HG03571 (cell line): ENCODE data around the gene TPSAB1.

ENCODE experiments used
- ATAC-seq: cut with Tn5 transposase; IDR thresholded peaks from one replicate; pipeline ENCODE4 v1.9.1; 2021; ENCODE audit not compliant: unreplicated experiment

Gene TPSAB1

DNA sequence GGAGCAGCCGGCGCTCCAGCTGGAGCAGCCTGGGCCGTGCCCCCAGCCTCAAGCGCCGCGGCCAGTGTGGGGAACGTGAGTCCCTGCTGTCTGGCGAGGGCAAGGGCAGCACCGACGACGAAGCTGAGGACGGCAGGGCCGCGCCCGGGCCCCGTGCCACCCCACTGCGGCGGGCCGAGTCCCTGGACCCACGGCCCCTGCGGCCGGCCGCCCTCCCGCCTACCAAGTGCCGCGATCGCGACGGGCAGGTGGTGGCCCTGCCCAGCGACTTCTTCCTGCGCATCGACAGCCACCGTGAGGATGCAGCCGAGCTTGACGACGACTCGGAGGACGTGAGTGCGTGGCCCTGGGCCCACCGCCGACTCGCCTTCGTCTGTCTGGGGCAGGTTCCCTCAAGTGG is 31.4 kb upstream of the TPSAB1 start:
- ATAC-seq = no peak

DNA sequence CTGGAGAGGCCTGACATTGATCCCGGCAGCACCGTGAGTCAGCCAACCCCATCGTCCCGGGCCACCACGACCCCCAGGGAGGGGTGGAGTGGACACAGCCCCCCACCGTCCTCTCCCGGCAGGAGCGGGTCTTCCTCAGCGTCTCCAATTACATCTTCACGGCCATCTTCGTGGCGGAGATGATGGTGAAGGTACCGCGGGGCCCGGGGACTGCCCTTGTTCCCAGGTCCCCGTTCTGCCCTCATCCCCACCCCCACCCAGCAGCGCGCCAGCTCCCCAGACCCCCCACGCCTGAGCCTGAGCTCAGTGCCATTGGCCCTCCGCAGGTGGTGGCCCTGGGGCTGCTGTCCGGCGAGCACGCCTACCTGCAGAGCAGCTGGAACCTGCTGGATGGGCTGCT is 30.0 kb upstream of the TPSAB1 start:
- ATAC-seq = no peak

DNA sequence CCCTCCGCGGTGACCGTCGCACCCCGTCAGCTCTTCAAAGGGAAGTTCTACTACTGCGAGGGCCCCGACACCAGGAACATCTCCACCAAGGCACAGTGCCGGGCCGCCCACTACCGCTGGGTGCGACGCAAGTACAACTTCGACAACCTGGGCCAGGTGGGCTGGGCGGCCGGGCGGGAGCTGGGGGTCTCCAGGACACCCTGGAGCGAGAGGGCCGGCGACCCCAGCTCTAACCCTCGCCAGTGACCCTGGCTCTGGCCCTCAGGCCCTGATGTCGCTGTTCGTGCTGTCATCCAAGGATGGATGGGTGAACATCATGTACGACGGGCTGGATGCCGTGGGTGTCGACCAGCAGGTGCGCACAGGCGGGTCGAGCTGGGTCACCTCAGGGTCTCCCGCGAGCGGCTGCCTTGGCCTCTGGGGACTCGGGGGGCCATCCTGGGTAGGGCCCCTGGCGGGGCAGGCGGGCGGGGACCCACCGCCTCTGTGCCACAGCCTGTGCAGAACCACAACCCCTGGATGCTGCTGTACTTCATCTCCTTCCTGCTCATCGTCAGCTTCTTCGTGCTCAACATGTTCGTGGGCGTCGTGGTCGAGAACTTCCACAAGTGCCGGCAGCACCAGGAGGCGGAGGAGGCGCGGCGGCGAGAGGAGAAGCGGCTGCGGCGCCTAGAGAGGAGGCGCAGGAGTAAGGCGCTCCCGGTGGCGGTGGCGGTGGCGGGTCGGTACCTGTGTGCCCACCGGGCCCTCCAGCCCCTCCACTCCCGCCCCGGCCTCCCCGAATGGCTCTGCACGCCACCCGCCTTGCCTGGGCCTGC is 28.8 kb upstream of the TPSAB1 start:
- ATAC-seq = no peak

DNA sequence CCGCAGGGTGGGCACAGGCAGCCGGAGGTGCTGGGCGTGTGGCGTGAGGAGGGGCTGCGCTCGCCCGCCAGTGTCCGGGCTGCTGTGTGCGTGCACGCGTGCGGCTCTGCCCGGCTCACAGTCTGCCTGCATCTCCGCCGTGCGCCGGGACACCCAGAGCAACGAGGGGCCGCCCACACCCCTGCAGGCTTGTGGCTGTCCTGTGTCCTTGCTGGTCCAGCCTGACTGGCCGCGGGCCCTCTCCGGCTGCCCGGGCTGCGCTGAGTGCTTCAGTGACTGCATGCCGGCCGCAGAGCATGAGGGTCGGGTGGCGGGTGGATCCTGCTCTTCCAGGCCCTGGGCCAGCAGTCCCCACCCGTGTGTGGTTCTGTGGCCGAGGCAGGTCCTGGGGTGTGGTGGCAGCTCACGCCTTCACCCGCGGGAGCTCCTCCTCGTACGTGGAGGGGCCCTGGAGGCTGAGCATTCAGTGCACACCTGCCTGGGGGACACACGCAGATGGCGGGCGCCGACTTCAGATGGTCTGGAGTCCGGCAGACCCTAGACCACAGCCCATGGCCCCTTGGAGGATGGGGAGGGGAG is 27.8 kb upstream of the TPSAB1 start:
- no peak for ATAC-seq

DNA sequence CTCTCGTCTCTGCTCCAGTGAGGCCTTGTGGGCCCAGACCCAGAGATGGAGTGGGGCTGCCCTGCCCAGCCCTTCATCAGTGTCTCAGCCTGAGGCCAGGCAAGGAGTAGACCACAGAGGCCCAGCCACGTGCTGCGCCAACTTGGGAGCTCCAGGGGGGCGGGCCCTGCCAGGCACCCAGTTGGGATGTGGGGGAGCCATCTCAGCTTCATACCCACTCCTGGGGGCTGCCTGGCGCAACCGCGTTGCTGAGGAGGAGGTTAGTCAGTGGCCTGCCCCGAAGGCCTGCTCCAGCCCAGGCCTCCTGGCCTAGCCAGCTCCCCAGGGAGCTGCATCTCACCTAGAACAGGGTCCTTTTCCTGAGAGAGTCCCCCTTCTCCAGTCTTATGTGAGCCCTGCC is 27.3 kb upstream of the TPSAB1 start:
- no peak for ATAC-seq

DNA sequence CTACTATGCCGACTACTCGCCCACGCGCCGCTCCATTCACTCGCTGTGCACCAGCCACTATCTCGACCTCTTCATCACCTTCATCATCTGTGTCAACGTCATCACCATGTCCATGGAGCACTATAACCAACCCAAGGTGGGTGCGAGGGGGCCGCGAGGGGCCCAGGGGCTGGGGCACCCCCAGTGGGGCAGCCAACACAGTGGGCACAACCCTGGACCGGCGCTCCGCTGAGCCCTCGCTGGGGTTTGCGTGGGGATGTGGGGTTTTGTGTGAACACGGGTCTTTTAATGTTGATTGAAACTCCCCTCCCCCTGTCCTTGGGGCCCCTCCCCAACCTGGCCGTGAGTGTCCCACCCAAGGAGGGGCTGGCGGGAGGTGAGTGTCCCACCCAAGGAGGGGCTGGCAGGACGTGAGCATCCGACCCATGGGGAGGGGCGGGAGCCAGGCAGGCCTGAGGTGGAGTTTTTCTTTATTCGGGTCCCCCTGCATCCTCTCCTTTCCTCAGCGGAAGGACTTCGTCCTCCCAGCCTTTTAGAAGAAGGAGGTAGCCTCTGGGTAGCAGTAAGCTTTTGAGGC is 26.6 kb upstream of the TPSAB1 start:
- no peak for ATAC-seq

DNA sequence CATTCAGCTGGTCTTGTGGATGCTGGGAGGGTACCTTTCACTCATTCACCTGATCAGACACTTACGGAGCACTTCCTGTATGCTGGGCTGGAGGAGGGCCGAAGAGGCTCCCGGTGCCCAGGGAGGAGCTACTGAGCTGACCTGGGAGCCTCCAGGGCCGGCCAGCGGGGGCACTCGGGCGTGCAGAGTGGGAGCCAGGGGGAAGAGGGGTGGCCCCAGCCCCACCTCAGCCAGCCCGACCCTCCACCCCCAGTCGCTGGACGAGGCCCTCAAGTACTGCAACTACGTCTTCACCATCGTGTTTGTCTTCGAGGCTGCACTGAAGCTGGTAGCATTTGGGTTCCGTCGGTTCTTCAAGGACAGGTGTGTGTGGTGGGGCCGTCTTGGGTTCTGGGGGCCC is 25.8 kb upstream of the TPSAB1 start:
- ATAC-seq = no peak

DNA sequence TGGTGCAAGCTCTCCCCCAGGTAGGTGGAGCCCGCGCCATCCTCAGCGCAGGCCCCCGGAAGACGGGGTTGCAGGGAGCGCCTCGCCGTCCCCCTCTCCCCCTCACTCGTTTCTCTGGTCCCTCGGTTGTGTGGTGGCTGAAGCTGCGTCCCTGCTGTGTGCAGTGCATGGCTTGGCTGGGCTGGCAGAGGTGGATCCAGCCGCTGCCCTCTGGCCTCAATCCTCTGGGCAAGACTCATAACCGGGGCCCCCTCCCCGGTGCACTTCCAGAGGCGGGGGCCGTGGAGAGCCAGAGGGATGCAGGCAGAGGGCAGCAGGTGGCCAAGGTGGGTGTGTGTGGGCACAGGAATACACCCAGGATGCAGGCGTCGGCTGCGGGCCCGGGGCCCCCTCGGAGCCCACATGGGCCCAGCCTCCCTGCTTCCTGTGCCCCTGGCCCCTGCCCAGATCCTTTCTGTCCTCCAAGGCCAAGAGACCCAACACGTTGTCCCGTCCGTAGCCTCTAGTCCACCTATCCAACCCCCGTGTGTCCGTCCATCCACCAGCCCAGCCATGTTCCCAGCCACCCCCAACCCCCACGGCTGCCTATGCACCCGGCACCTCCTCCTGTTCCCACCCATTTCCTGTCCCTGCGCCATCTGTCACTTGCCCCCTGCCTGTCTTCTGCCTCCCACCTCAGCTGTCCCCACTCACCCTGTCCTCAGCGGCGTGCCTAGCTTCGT is 24.8 kb upstream of the TPSAB1 start:
- no peak for ATAC-seq

DNA sequence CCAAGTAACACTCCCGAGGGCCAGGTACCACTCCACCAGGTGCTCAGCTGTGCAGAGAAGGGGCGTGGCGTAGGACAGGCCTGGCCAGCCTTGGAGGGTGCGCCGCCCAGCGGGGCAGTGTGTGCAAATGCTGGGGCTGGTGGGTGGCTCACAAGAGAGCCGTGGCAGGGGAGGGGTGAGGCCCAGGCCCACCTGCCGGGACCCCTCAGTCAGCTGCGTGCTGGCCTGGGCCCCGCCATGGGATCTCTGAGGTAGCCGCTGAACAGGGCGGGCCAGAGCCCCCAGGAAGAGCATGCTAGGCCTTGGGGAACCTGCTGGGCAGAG is 24.2 kb upstream of the TPSAB1 start:
- ATAC-seq = no peak

DNA sequence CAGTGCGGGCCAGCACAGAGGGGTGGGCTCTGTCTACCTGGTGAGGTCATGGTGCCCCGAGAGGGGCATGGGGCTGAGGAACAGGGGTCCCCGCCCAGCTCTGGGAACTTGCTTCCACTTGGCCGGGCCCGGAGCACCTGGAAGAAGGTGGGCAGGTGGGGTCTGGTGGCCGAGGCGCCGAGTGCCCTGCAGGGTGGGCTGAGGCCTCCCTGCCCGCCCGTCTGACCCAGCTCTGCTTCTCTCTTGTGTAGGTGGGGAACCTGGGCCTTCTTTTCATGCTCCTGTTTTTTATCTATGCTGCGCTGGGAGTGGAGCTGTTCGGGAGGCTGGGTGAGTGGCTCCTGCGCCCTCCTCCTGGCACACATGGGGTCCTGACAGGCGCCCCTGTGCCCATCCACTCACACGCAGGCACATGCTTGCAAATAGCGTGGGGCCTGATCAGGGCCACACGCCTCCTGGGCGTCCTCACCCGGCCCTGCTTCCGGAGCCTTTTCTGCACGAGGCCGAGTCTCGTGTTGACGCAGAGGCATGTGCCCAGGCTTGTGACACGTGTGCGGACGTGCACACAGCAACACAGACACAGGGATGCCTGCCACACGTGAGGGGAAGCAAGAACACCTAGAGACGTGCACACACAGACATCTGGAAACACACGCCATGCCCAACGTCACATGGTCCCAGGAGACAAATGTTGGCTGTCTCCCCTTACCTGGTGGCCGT is 23.7 kb upstream of the TPSAB1 start:
- ATAC-seq = no peak

DNA sequence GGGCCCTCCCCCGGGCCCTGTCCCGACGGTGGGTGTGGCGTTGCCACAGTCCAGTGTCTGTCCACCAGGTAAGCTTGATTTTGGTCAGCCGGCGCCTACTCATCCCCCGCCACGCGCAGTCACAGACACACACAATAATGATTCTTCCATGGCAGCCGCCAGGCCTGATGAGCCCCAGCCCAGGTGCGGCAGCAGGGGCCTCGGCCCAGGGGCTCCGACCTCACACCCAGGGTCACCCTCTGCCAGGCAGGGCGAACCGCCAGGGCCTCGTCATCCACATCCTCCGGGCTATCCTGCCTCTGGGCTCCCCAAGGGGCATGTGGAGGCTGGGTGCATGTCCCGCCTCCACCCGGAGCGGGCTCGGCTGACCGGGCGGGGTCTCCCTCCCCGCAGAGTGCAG is 23.0 kb upstream of the TPSAB1 start:
- ATAC-seq = no peak

DNA sequence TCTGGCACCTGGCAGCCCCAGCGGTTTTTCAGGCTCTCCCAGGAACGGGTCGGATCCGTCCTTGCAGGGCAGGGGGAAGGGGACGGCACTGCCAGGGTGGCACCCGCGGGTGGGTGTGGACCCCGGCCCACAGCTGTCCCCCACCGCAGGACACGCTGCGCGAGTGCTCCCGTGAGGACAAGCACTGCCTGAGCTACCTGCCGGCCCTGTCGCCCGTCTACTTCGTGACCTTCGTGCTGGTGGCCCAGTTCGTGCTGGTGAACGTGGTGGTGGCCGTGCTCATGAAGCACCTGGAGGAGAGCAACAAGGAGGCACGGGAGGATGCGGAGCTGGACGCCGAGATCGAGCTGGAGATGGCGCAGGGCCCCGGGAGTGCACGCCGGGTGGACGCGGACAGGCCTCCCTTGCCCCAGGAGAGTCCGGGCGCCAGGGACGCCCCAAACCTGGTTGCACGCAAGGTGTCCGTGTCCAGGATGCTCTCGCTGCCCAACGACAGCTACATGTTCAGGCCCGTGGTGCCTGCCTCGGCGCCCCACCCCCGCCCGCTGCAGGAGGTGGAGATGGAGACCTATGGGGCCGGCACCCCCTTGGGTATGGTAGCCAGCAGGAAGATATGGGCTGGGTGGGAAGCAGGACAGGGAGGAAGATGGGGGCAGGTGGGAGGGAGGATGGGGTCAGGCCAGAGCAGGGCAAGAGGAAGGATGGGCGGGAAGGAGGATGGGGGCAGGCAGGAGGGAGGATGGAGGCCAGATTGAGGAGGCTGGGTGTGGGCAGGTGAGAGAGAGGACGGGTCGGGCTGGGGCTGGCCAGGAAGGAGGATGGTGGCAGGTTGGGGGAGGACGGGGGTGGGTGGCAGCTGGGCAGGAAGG is 22.2 kb upstream of the TPSAB1 start:
- no peak for ATAC-seq

DNA sequence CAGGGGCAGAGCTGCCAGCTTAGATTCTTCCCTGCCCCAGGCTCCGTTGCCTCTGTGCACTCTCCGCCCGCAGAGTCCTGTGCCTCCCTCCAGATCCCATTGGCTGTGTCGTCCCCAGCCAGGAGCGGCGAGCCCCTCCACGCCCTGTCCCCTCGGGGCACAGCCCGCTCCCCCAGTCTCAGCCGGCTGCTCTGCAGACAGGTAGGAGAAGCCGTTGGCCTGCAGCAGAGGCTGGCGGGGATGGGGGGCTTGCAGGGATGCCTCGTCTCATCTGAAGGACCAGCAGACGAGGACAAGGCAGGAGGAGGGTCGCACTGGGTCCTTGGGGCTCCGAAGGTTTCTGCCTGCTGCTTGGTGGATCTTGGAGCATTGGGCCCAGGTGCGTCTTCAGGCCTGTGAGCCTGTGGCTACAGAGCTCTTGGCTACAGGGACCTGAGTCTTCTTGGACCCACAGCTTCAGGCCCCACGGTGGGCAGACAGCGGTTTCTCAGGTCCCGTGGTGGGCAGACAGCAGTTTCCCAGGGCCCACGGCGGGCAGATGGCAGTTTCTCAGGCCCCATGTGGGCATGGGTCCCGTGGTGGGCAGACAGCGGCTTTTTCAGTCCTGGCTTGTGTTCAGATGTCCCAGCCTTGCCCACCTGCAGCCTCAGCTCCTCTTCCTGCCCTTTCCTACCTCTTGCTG is 21.4 kb upstream of the TPSAB1 start:
- ATAC-seq = no peak

DNA sequence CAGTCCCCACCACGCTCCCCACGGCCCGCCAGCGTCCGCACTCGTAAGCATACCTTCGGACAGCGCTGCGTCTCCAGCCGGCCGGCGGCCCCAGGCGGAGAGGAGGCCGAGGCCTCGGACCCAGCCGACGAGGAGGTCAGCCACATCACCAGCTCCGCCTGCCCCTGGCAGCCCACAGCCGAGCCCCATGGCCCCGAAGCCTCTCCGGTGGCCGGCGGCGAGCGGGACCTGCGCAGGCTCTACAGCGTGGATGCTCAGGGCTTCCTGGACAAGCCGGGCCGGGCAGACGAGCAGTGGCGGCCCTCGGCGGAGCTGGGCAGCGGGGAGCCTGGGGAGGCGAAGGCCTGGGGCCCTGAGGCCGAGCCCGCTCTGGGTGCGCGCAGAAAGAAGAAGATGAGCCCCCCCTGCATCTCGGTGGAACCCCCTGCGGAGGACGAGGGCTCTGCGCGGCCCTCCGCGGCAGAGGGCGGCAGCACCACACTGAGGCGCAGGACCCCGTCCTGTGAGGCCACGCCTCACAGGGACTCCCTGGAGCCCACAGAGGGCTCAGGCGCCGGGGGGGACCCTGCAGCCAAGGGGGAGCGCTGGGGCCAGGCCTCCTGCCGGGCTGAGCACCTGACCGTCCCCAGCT is 20.3 kb upstream of the TPSAB1 start:
- no peak for ATAC-seq

DNA sequence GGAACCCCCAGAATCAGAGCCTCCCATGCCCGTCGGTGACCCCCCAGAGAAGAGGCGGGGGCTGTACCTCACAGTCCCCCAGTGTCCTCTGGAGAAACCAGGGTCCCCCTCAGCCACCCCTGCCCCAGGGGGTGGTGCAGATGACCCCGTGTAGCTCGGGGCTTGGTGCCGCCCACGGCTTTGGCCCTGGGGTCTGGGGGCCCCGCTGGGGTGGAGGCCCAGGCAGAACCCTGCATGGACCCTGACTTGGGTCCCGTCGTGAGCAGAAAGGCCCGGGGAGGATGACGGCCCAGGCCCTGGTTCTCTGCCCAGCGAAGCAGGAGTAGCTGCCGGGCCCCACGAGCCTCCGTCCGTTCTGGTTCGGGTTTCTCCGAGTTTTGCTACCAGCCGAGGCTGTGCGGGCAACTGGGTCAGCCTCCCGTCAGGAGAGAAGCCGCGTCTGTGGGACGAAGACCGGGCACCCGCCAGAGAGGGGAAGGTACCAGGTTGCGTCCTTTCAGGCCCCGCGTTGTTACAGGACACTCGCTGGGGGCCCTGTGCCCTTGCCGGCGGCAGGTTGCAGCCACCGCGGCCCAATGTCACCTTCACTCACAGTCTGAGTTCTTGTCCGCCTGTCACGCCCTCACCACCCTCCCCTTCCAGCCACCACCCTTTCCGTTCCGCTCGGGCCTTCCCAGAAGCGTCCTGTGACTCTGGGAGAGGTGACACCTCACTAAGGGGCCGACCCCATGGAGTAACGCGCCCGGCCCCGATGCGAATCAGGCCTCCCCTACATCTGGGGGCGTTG is 19.5 kb upstream of the TPSAB1 start:
- no peak for ATAC-seq

DNA sequence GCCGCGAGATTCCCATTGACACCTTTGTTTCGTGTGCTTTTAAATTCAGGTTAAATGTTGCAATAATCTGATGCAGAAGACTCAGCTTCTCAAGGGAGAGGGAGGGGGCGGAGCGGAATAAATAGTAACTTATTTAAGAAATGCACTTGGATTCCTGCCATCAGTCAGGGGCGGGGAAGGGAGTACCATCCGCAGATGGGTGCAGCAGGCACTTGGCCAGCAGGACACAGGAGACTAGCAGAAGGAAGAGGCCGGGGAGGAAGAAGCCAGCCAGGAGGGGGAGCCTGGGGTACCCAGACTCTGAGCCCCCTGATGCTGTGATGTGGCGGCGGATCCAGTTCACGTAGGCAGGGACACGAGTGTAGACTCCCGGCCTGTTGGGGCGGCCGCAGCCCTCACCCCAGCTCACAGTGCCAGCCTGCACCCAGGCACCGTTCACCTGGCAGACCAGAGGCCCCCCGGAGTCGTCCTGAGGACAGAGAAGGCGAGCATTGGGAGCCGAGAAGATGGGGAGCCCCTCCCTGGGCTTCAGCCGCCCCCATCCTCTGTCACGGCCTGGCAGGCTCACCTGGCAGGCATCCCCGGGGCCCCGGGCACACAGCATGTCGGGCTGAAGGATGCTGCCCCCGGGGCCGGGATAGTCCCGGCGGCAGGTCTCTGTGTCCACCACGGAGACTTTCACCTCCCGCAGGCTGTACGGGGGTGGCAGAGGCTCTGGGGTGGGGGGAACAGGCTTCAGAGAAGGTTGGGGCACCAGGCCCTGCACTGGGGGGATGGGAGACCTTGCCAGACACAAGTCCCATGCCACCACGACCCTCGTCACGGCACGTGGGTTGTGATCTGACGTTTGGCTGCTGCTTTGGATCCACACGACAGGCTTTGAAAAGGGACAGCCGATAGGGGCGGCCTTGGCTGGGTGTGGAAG is 18.6 kb upstream of the TPSAB1 start:
- ATAC-seq = no peak

DNA sequence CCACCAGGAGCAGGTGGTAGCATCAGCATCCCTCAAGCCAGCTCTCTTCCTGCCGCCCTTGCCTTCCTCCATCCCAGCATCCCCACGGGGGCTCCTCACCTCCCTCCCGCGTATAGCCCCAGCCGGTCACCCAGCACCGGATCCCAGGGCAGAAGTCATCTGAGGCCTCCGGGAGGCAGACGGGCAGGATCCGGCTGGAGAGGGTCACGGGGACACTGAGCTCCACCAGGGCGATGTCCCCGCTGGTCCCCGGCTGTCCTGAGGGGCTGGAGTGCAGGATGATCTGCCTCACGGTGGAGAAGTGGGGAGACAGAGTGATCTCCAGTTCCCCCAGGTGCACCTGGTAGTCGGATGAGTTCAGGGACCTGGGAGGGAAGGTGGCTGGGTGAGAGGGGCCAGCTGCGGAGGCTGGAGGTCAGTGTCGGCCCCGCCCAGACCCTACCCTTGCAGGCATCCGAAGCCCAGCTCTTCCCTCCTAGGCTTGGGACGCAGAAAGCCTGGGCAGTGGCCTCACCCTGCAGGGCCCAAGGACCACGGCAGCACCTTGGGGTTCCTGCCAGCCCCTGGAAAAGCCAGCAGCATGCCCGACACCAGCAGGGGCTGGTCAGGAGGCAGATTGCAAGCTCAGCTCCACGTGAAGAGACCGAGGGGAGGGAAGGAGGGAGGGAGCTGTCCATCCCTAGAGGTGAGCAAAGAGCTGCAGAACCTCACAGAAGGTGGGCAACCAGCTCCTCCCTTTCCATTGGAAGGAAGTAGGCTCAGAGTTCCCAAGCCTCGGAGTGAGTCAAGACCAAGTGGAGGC is 17.8 kb upstream of the TPSAB1 start:
- no peak for ATAC-seq
